Thoracic aorta (tissue), 2 donors: ENCODE measurements around the gene CTNNA2. TPM values are rescaled to one million over a fixed set of nuclear protein-coding genes. Genes with fewer than 3 reads are reported as not detected.

ENCODE experiments used
- ATAC-seq: fragments of 150-250 bp; one replicate; pipeline ENCODE4 v1.8.0; 2017; ENCODE audit warnings: low read depth; ENCODE audit not compliant: insufficient number of reproducible peaks, low FRiP score
- DNase-seq: peaks from one replicate; pipeline ENCODE4 v3.0.0-alpha.2; 2020; ENCODE audit warnings: low spot score
- H3K27ac ChIP-seq, 2 donors: fragments of 200-600 bp; sonication (generic); 1 replicate in 1 of 2; 2 replicates in 1 of 2; pipeline ENCODE4 v1.5.1; 2016; ENCODE audit warnings: mild to moderate bottlenecking in 2 of 2, moderate library complexity in 2 of 2
- H3K27me3 ChIP-seq: fragments of 200-600 bp; sonication (generic); replicated peaks from 2 replicates; pipeline ENCODE4 v1.6.0; 2016; ENCODE audit warnings: mild to moderate bottlenecking; ENCODE audit not compliant: insufficient read depth
- H3K36me3 ChIP-seq: fragments of 200-600 bp; sonication (generic); one replicate; pipeline ENCODE4 v1.5.1; 2016
- H3K4me1 ChIP-seq, 2 donors: fragments of 200-600 bp; sonication (generic); 1 replicate in 1 of 2; 2 replicates in 1 of 2; pipeline versions ENCODE4 v1.5.1 to v1.6.0; 2016; ENCODE audit warnings: low read depth in 2 of 2, mild to moderate bottlenecking in 1 of 2; ENCODE audit not compliant: control insufficient read depth in 1 of 2
- H3K4me3 ChIP-seq: fragments of 200-600 bp; sonication (generic); 2 replicates; pipeline ENCODE4 v1.5.1; 2016; ENCODE audit warnings: mild to moderate bottlenecking
- H3K9me3 ChIP-seq: fragments of 200-600 bp; sonication (generic); 2 replicates; pipeline ENCODE4 v1.5.1; 2016
- CTCF ChIP-seq: fragments of 200-600 bp; sonication (generic); IDR thresholded peaks from one replicate; pipeline ENCODE4 v1.5.1; 2019; ENCODE audit warnings: antibody characterized with exemption
- total RNA-seq, 2 donors: library from RNA; depleted of rRNA; stranded (reverse); fragments of >200 nt; gene quantifications; one replicate each; pipeline versions ENCODE4 v1.1.0 to v1.2.3, GENCODE V29; 2016

CTNNA2 gene
- total RNA-seq, 2 donors from 2014 or later: not detected

GRCh38 chr2:79758749-79759282 lies 246.0 kb downstream of the CTNNA2 start:
- ATAC-seq: no peak
- no peak for TF ChIP-seq CTCF

GRCh38 chr2:79770926-79771325 lies 258.1 kb downstream of the CTNNA2 start:
- DNase-seq: no peak
- H3K9me3 ChIP-seq: no peaks in the 10 kb centered on the region
- no peak for ATAC-seq
- H3K4me3 ChIP-seq: no peak overlapping the region
- H3K27ac ChIP-seq: no peak overlapping the region
- no peaks in the 10 kb centered on the region for H3K27me3 ChIP-seq
- no peaks in the 10 kb centered on the region for H3K4me1 ChIP-seq
- TF ChIP-seq CTCF: no peak
- H3K36me3 ChIP-seq: no peaks in the 10 kb centered on the region

More at GRCh38 chr2:79758749-79759282, 246.0 kb downstream of the CTNNA2 start:
- no peak for DNase-seq
- Histone ChIP-seq H3K36me3 (no peaks in the 10 kb centered on the region), H3K27ac (no peak overlapping the region), H3K9me3 (no peaks in the 10 kb centered on the region), H3K27me3 (no peaks in the 10 kb centered on the region), H3K4me3 (no peak overlapping the region), H3K4me1 (no peaks in the 10 kb centered on the region)

GRCh38 chr2:79771493-79771892 lies 258.6 kb downstream of the CTNNA2 start:
- Histone ChIP-seq H3K27ac (no peak overlapping the region), H3K4me3 (no peak overlapping the region), H3K4me1 (no peaks in the 10 kb centered on the region), H3K27me3 (no peaks in the 10 kb centered on the region), H3K36me3 (no peaks in the 10 kb centered on the region), H3K9me3 (no peaks in the 10 kb centered on the region)
- no peak for DNase-seq
- no peak for TF ChIP-seq CTCF
- no peak for ATAC-seq

- H3K4me3 ChIP-seq: no peak overlapping the region
- H3K36me3 ChIP-seq: no peaks in the 10 kb centered on the region
- ATAC-seq (no peak), DNase-seq (no peak)
- H3K27ac ChIP-seq: no peak overlapping the region
- no peaks in the 10 kb centered on the region for H3K9me3 ChIP-seq
- no peak for TF ChIP-seq CTCF
- no peaks in the 10 kb centered on the region for H3K4me1 ChIP-seq
- H3K27me3 ChIP-seq: no peaks in the 10 kb centered on the region
Observed at GRCh38 chr2:79774016-79774415, 261.2 kb downstream of the CTNNA2 start.

GRCh38 chr2:79776461-79776860 lies 263.6 kb downstream of the CTNNA2 start:
- H3K4me1 ChIP-seq: no peaks in the 10 kb centered on the region
- H3K4me3 ChIP-seq: no peak overlapping the region
- no peak overlapping the region for H3K27ac ChIP-seq
- TF ChIP-seq CTCF: no peak
- no peak for DNase-seq
- no peaks in the 10 kb centered on the region for H3K9me3 ChIP-seq
- H3K36me3 ChIP-seq: no peaks in the 10 kb centered on the region
- no peaks in the 10 kb centered on the region for H3K27me3 ChIP-seq
- no peak for ATAC-seq
